Activated CD8-positive, alpha-beta memory T cell treated with anti-CD3 and anti-CD28 coated beads, Interleukin-2, amount 50 U/mL, for 1 hour (primary cell): ENCODE results near the gene STRIP1.

ENCODE experiments used
- DNase-seq: peaks from one replicate; pipeline ENCODE4 v3.0.0-alpha.2; 2020; ENCODE audit errors: extremely low read depth

Gene STRIP1

GRCh38 chr1:110094931-110095654 lies 60.7 kb downstream of the STRIP1 start:
- DNase-seq: no peak

GRCh38 chr1:110097507-110098221 lies 63.2 kb downstream of the STRIP1 start:
- DNase-seq: no peak

DNA sequence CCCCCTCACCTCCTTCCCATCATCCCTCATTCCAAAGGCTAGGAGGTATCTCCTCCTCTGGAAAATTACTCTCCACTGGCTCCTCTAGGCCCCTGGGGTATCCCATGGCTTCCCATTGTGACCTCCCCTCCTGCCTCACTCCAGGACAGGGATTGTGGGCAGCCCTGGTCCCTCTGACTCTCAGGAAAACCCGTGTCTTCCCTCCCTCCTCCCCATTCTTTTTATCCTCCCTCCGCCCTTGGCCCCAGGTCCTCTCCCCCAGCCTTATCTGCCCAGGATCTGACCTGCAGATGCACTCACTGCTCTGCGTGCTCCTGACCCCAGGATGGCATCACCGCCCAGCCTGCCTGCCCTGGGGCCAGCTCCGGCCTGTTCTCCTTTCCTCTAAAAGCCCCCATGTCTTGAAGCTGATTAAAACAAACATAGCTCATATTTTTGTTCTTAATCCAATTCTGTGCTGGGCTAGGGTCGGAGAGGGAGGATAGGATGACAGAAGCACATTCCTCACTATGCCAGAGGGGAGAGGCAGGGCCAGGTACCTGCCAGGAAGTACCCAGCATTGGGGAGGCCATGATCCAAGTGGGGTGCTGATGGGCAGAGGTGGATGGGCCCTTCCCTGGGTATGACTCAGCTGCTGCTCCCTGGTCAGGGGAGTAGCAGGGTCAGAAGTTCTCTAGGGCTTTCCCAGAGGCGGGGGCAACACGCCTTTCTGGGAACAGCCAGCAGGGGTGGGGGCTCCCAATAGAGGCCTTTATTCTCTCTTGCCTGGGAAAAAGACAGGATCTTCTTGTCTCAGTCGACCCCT lies 64.0 kb downstream of the STRIP1 start:
- DNase-seq: no peak

DNA sequence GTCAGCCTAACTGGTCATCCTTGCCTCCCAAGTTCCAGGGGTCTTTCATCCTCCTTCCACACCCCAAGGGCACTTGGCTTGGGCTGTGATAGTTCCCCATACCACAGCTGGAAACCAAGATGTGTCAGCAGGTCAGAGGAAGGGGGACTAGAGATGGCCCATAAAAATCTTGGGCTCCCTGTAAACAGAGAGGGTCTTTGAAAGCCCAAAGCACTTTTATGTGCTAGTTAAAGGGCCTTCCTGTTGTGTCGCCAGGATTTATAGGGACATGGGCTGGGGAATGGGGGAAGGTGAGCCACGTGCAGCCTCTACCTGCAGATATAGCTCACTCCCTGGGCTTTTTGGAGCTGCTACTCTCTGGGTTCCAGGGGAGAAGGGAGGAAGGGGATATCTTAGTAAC lies 65.9 kb downstream of the STRIP1 start:
- DNase-seq: no peak

DNA sequence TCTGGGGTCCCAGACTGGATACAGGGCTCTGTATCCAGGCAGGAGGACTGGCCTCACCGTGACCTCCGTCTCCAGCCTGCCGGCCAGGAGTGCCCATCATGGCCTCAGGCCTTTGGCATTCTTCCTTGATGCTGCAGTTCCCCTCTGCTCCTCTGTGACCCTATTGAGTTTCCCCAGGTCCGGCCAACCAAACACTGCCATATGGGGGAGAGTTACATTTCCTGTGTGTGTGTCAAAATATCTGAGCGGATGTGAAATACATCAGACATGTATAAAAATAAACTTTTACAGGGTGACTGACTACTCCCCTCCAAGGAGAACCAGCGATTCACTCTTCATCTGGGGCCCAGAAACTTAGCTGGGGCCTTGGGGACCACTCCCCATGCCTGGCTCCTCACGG lies 67.7 kb downstream of the STRIP1 start:
- no peak for DNase-seq
